SKM-1 treated with dmso at 0.1 percent for 144 hours (cell line): Measurements from ENCODE around the gene ASB16.
A peak's percentile ranks its signal among the peaks of the same experiment; 100 is the strongest.

Source experiments
- DNase-seq: peaks from one replicate; lab custom pipeline; 2025; ENCODE audit not compliant: unreplicated experiment; lab: John Stamatoyannopoulos, UW

The ASB16 gene

DNA sequence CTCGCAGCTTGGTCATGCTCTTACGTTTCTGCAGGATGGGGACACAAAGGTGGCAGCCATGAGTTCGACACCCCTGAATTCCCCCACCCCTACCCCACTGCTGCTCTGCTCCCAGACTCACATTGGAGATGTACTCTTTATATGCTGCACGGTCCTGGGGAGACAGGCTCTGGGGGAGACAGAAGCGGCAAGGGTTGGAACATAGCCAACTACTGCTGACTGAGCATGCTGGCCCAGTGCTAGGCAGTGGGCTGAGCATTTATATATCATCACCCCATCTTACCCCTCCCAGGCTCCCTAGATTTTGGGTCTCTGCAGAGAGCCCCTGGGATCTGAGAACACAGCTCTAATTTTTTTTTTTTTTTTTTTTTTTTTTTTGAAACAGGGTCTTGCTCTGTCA lies 37.2 kb downstream of the ASB16 start:
- DNase-seq: no peak

DNA sequence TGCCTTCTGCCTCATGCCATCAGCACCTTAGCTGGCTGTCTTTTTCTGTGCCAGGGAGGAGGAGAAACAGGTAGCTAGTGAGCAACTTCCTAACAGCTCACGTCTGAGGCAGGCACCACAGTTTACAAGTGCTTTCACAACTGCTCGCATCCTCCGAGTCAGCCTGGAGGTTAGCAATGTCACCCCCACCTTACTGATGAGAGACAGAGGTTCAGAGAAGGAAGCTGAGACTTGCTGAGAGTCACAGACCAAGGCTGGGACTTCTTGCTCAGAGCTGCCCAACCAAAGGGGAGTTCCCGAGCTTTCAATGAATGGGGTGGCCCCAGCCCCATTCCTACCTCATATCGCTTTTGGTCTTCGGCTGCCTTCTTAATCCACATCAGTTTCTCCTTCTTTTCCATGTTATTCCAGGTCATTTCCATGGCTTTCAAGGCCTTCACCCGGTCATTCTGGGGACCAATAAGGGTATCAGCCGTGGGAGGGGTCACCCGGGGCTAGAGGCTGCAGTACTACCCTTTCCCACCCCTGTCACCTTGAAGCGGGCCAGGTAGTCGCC lies 39.4 kb downstream of the ASB16 start:
- no peak for DNase-seq

DNA sequence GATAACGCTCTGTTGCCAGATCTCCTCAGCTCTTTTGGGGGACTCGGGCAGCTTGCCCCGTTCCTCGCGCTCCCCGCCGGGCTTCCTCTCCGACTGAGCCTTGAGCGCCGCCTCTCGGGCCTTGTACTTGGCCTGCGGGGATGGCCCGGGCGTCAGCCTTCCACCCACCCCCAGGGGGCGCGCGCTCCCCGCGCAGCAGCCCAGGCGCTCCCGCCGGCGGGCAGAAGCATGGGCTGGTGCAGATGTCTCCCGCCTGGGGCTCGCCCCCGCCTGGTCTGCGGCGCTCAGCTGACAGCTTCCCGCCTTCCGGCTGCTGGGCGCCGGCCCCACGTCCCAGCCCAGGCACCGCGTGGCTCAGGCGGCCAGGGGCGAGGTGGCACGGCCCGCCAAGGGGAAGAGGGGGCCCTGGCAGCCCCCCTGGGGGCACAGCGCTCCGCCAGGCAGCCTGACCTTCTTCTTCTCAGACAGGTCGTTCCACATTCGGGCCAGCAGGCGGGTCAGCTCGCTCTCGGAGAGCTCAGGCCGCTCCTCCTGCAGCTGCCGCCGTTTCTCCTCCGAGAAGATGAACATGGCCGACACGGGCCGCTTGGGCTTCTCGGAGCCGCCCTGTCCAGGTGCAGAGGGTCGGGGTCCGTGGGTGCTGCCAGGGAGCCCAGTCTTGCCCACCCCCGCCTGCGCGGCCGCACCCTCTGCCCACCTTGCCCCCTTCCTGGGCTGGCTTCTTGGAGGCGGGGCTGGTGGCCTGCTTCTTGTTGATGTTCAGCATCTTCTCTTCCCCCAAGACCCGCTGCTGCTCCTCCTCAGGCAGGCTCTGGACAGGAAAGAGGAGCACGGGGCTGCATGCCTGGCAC lies 40.1 kb downstream of the ASB16 start:
- DNase-seq: peak; percentile 58

DNA sequence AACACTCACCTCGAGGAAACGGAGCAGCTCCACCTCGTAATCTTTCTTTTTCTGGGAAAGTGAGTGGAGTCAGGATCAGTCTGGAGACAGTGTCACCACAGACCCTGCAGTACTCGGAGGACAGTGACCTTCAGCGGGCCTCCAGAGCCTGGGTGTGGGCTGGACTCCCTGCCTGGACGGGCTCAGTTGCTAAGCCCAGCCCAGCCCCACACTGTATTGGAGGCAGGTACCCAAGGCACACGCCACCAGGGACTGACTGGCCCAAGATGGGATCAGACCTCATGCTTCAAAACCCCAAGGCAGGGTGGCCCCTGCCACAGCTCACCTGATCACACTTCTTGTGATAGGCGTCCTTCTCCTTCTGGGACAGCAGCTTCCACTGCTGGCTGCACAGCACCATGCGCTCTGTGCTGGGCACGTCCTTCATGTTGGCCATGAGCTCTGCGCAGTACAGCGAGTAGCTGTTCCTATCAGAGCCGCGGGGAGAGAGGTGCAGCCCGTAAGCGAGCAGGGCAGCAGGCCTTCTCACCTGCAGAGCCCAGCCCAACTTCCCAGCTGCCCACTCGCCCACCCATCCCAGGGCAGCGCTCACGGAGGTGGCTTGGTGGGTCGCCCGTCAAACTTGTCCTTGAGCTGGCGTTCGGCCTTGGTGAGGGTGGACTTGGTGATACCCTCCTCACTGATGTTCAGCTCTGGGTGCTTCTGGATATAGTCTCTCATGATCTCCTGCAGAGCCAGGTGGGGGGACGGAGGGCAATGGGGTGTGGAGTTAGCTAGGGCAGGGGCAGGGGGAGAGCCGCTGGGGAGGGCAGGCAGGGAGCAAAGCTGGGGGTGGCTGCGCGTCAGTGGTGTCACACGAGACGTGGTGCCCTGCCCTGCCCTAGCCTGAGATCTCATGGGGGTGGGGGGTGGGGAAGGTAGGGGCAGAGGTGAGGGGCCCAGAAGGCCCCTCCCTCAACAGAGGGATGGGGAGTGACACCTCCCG lies 41.1 kb downstream of the ASB16 start:
- no peak for DNase-seq

DNA sequence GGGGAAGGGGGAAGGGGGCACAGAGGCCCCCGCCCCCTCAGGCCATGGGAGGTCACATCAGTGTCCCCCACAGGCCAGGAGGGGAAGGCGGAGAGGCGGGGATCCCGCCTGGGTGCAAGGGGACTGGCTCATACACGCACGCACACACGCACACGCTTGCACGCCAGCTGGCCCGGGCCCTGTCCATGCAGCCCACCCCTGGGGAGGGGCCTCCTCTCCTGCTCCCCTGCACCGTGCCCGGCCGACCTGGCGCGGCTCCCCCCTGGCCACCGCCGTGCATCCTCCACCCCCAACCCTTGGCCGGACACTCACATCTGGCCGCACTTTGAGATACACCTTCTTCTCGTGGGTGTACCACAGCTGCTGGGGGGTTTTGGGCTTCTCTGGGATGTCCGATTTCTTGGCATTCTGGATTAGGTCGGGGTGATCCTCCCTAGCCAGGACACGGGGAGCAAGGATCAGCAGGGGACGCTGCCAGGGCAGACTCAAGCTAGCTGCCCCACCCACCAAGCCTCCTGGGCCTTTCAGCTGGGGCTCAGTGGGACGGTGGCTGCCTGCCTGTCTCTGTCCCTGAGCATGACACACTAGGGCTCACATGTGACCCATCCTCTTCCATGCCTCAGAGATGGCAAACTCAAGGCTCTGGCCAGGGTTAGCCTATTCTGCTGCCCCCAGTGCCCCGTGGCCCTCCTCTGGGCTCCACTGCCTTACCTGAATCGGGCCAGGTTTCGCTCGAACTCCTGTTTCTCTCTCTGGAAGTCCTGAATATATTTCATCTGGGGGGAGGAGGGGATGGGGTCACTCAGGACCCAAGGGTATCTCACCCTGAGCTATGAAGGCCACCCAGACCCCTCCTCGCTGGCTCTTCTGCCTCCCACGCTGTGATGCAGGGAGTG lies 42.3 kb downstream of the ASB16 start:
- DNase-seq: no peak

DNA sequence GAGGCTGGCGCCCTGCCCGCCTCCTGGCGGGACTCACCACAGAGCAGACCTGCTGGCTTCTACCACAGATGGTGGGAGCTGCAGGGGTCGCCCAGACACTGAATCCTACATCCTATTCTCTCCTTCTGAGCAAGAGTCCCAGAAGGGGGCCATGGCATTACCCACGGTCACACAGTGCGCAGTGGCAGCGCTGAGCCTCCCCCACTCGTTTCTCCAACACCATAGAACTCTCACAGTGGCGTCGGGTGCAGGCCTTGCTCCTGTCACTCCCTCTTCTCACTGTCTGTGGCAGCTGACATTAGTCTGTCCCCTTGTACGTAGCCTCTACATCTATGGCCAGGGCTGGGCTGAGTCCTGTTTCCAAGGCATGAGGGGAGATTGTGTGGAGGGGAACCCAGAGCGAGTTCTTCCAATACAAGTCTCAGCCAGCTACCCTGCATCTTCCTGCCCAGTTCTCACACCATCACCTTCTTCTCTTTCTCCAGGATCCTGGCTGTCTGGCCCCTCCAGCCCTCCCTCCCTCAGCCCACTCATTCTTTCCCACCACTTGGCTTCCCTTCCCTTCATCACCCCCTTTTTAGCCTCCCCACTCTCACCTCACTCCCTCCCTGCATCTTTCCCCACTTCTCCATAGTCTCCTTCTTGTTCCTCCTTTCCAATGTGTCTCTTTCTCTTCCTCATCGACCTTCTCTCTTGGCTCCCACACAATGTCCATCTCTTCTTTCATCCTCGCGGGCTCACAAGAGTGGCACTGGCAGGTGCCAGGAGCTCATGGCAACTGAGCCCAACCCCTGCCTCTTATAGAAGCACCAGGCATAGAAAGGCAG lies 43.1 kb downstream of the ASB16 start:
- DNase-seq: no peak

DNA sequence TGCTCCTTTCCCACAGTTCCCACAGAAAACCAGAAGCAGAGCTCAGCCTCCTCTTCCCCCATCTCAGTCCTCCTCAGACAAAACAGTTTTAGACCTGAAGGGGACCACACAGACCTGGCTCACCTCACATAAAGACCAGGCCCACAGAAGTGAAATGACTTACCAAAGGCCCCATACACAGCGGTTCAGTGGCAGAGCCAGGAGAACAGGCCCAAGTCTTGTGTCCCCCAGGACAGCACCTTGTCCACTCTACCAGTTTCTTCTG lies 43.7 kb downstream of the ASB16 start:
- DNase-seq: no peak

DNA sequence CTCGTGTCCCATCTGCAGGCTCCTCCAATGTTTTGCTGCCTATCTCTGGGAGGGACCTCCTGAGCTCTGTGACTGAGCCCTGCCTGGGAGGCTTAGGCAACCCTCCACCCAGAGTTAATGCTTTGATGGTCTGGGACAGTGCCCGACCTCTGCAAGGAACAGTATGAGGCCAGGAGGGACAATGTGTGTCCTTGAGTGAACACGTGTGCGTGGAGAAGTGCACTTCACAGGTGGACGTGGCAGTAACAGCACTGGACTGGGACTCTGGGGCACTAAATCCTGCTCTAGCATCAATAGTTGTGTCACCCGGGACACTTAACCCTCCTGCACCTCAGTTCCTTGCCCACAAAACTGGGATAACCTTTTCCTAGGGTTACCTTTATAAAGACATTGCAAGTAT lies 44.4 kb downstream of the ASB16 start:
- DNase-seq: no peak

DNA sequence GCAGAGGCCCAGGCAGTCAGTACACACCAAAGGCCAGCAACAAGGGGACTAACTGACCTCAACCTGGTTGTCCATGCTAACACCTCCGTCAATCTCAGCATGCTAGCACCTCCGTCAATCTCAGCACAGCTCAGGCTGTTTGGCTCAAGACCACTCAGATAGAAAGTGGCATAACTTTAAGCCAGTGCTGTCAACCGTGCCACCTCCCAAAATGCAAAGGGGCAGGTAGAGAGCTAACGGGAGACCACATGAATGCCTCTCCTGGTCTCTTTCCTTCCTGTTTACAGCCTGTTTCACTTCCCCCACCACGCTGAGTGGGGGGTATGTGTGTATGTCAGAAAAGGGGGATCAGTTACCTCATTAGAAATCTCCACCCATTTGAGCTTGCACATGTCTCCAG lies 45.7 kb downstream of the ASB16 start:
- no peak for DNase-seq

DNA sequence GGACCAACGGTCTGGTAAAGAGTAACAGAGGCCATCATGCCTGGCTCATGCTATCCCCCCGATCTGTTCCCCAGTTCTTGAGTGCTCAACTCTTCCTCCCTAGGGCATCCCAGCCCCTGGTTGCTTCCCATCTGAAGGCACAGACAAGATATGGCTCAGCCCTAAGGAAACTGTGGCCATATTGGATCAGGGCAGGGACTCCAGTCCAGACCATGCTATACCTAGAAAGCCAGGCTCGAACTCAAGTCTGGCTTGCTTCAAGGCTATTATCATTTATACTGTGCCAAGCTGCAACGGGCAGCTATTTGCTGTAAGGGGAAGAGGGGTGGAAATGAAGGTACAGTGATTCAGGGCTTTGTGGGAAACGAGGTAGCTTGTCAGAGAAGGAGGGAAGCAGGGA lies 46.2 kb downstream of the ASB16 start:
- no peak for DNase-seq

DNA sequence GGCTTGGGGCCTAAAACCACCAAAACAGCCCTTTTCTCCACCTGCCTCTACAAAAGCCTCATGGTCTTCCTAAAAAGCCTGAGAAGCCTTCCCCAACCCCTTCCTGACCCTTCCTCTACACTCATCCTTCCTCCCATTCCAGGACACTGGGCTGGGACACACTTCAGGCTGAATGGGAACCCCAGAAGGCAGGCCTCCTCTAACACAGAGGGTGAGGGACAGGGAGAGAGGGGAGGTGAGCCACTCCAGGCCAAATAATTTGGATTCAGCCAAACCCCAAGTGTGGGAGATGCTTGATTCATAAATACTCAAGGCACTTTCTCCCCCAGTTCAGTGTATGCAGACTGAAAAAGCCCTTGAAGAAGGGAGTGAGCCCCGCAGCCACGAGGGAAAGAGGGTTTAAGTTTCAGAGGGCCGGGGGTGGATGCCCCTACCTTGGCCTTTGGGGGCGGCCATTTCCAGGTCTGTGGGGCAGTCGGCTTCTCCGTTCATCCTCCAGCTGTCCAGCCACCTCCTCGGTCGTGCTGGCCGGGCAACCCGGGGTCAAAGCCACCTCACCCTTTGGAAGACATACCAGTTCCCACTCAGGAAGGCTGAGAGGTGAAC lies 47.3 kb downstream of the ASB16 start:
- DNase-seq: no peak

DNA sequence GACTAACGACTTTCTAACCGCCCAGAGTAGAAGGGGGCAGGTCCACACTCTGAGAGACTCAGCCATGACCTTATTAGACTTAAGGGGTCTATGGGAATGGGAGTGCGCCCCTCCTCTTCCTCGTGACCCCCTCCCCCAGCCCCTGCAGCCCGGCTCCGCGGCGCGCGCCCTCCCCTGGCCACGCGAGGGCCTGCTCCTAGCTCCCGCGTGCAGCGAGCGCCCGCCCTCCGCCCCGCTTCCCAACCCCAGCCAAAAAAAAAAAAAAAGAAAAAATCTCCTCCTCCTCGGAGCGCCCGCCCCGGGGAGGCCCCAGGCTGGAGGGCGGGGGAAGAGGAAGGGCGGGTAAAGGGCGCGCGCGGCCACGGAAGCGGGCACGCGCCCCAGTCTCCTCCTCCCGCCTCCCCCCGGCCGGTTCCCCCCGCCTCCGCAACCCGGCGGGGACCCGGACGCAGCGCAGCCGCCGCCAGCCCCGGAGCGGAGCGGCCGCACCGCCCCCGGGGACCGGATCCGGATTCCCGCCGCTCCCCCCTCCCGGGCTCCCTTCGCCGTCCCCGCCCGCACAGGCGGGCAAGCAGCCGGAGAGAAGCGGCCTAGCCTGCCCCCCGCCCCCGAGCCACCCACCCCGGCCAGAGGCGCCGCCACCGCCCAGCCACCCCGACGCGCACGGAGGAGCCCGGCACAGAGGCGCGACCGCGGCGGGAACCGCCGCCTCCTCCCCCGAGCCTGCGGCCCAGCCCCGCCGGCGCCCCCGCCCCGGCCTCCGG lies 48.0 kb downstream of the ASB16 start:
- DNase-seq: peak; percentile 93

DNA sequence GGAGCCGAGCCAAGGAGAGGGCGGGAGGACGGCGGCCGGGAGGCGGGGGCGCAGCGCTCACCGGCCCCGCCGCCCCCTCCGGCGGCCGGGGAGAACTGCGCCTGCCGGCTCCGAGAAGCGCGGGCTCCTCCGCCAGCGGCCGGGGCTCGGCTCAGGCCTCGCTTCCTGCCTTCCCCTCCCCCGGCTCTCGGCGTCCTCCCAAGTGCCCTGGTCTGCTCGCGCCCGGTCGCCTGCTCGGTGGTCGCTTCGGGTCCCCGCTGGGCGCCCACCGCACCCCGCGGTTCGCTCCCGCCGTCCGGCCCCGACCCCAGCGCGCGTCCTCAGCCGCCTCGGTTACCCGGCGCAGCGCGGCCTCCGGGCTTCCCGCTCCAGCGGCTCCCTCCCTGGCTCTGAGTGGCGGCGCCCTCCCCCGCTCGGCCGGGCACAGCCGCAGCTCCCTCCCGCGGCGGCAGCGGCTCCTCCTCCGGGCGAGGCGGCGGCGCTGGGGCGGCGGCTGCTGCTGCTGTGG lies 48.7 kb downstream of the ASB16 start:
- peak; percentile 51 for DNase-seq

DNA sequence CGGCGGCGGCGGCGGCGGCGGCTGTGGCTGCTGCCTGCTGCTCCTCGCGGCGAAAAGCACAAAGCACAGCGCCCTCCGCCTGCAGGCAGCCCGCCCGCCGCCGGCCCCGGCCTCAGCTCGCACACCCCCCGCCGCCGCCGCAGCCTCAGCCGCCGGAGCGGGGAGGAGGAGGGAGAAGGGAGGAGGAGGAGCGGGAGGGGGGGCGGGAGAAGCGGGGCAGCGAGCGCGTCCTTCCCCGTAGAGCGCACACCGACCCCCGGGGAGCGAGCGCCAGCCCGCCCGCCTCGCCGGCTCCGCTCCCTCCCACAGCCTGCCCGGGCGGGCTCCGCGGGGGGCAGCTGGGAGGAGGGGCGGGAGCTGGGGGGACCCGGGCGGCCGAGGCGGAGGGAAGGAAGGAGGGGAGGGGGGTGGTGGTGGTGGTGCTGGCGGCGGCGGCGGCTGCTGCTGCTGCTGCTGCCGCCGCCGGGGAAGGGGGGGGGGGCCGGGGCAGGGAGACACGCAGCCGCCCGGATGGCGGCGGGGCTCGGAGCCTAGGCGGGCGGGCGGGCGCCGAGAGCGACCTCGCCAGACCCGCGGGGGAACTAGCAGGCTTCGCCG lies 49.2 kb downstream of the ASB16 start, which contains the start of gene UBTF:
UBTF (minus strand) TSS at position 60 of the 597 bp plus-strand sequence. CDS start 1,446 bp downstream, outside the sequence.
- peak; percentile 27 for DNase-seq

DNA sequence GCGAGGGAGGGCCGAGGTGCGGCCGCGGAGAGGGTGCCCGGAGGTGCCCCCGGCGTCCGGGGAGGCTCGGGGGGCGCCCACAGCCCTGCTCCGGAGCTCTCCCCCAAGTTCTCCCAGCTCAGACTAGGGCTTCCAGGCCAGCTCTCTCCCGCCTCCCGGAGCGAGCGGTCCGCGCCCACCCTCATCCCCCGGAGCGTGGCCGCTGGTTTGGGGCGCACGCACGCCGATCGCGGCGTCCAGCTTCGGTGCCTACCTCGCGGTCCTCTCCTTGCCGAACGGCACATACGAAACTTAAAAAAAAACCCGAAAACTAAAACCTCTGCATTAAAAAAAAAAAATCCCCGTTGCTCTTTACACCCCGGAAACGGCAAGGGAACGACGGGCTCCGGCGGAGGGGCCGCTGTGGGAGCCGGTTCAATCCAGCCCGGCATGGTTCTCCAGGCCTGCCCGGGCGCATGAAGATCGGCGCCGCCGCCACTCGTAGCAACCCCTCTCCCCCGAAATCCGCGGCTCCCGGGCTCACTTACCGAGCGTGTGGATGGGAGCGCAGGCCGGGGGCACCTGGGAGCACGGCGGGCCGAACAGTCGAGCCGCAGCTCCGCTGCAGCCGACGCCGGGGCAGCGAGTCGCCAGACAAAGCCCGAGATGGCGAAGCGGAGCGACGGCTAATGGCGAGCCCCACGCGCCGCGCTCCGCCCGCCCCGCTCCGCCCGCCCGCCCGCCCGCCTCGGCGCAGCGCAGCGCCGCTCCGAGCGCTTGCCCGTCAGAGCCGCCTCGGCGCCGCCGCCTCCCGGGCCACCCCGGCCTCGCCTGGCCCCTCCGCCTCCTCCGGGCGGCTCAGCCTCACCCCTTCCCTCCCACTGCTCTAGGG lies 49.9 kb downstream of the ASB16 start:
- no peak for DNase-seq

DNA sequence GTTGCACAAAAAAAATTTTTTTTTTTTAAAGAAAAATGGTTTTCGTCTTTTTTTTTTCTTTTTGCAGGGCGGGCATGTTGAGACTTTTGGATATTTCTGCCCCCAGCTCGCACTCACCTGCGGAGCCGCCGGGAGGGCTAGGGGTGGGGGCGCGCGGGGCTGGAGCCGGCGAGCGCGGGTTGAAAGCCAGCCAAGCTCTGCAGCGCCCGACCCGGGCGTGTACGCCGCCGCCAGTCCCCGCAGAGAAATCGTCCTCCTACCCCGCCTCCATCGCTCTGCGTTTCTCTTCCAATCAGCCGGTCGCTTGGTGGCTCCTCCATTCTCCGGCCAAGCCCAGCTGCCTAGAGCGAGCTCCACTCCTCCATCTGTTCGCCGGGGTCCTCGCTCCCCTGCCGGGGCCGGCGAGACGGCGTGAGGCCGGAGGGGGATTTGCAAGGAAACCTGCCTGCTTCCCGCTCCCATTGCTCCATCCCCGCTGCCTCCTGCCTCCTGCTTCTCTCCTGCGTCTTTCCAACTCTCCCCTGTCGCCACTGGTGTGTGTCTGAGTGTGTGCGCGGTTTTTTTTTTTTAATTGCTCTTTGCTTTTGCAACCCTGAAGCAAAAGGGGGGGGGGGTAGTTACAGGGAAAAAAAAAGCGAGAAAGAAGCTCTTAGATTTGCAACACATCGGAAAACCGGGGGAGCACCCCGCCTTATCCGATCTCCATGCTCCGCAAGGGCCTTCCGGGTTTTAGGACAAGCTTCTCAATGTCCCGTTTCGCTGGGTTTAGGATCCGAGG lies 50.8 kb downstream of the ASB16 start:
- peak; percentile 53 for DNase-seq

DNA sequence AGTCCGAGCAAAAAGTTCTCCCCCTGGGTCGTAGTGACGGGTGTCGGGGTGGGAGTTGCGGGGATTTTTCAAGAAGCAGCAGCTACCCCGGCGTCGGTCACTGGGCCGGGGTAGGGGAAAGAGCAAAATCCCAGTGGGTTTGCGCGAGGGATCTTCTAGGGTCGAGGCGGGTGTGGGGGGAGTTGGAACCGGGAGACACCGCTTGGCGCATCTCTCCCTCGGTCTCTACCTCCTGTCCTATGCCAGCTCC lies 51.3 kb downstream of the ASB16 start:
- DNase-seq: no peak
